K562 (cell line): Measurements from ENCODE around the gene LRFN4. TPM values are rescaled to one million over a fixed set of nuclear protein-coding genes. Genes with fewer than 3 reads are reported as not detected.

ENCODE experiments used
- CREM ChIP-seq: IDR thresholded peaks from 2 replicates; pipeline ENCODE4 v1.6.1; 2014; ENCODE audit warnings: antibody characterized with exemption, low read depth
- CSDE1 ChIP-seq, 2 experiments: fragments of 450-650 bp; IDR thresholded peaks; 2 replicates each; pipeline ENCODE4 v1.6.1; 2016; ENCODE audit warnings: mild to moderate bottlenecking in 1 of 2
- ELF2 ChIP-seq: fragments of 250-450 bp; sonication (Bioruptor Pico); IDR thresholded peaks from 2 replicates; pipeline ENCODE4 v1.5.0; 2021; ENCODE audit warnings: mild to moderate bottlenecking
- MCM3 ChIP-seq: fragments of 450-650 bp; IDR thresholded peaks from 2 replicates; pipeline ENCODE4 v1.6.1; 2016
- NFRKB ChIP-seq: fragments of 450-650 bp; IDR thresholded peaks from 2 replicates; pipeline ENCODE4 v1.6.1; 2016; ENCODE audit warnings: low read depth
- NONO ChIP-seq, 2 experiments: fragments of 200-400 bp in 1 of 2; fragments of 450-650 bp in 1 of 2; formaldehyde crosslinking in 1 of 2; IDR thresholded peaks; 2 replicates each; pipeline ENCODE4 v1.6.1; 2017; ENCODE audit warnings: low read depth in 2 of 2, mild to moderate bottlenecking in 2 of 2, moderate library complexity in 2 of 2, low read length in 1 of 2
- PHF8 ChIP-seq: fragments of 200-600 bp; sonication (generic); IDR thresholded peaks from 2 replicates; pipeline ENCODE4 v1.6.1; 2012; ENCODE audit warnings: mixed run types, mild to moderate bottlenecking, inconsistent platforms, low read length, moderate library complexity, borderline replicate concordance
- STAT5A ChIP-seq: IDR thresholded peaks from 2 replicates; pipeline ENCODE4 v1.6.1; 2012; ENCODE audit warnings: low read length, inconsistent platforms, borderline replicate concordance
- TAF15 ChIP-seq: fragments of 200-400 bp; formaldehyde crosslinking; IDR thresholded peaks from 2 replicates; pipeline ENCODE4 v1.6.1; 2017; ENCODE audit warnings: mild to moderate bottlenecking, low read depth, low read length, moderate library complexity
- TBP ChIP-seq: optimal IDR thresholded peaks from 2 replicates; pipeline ENCODE3; 2011; ENCODE audit warnings: low read depth, low read length, improper control_type of control experiment
- ZNF140 ChIP-seq: fragments of 250-450 bp; sonication (Bioruptor Pico); IDR thresholded peaks from 2 replicates; pipeline ENCODE4 v1.8.0; 2021; ENCODE audit warnings: moderate library complexity, mild to moderate bottlenecking, inconsistent platforms
- ZNF780A ChIP-seq: fragments of 250-450 bp; sonication (Bioruptor Pico); IDR thresholded peaks from 2 replicates; pipeline ENCODE4 v1.5.0; 2021; ENCODE audit warnings: mild to moderate bottlenecking
- polyA plus RNA-seq, 8 experiments: library from polyadenylated mRNA; depleted of rRNA in 4 of 8; stranded (reverse) in 5 of 8; unstranded in 3 of 8; fragments of >200 nt; fragmentation: Nextera tagmentation in 2 of 8; fragmentation: Illumina TruSeq in 1 of 8; extraction: Ambion mirVana in 2 of 8; extraction: Trizol in 1 of 8; gene quantifications; 2 replicates each; pipeline versions ENCODE4 v1.2.1 to v1.2.3, GENCODE V29; 2011 to 2014; ENCODE audit warnings: inconsistent platforms in 1 of 8, missing spikeins in 1 of 8
- total RNA-seq, 7 experiments: library from RNA; depleted of rRNA in 6 of 7; stranded (reverse); fragments of >200 nt in 6 of 7; fragmentation: Illumina TruSeq in 2 of 7; extraction: Trizol in 2 of 7; gene quantifications; 2 replicates each; pipeline versions ENCODE4 v1.2.1 to v1.2.3, GENCODE V29; 2011 to 2021; ENCODE audit warnings: low replicate concordance in 1 of 7
- TF ChIP-seq, protein P1 (sequence below), 3 experiments: fragments of 200-800 bp in 1 of 3; sonication (Bioruptor generic) in 1 of 3; sonication (generic) in 1 of 3; formaldehyde crosslinking in 1 of 3; IDR thresholded peaks; 2 replicates each; pipeline versions ENCODE4 v1.6.1 to v1.8.0; 2016 to 2022; ENCODE audit warnings: mild to moderate bottlenecking in 2 of 3, missing compliant biosample characterization in 2 of 3, missing genetic modification characterization in 2 of 3, missing genetic modification reagents in 1 of 3
- TF ChIP-seq, protein P2 (sequence below): fragments of 150-350 bp; IDR thresholded peaks from 2 replicates; pipeline ENCODE4 v1.6.1; 2014; ENCODE audit warnings: low read depth, mild to moderate bottlenecking, low read length, borderline replicate concordance

The LRFN4 gene
- total and polyA plus RNA-seq, 9 of the 15 experiments (the other 6 are each of a cell fraction or from before 2014, with no cell fraction given), result 0.10 to 60.1 (median 6.7) TPM

DNA sequence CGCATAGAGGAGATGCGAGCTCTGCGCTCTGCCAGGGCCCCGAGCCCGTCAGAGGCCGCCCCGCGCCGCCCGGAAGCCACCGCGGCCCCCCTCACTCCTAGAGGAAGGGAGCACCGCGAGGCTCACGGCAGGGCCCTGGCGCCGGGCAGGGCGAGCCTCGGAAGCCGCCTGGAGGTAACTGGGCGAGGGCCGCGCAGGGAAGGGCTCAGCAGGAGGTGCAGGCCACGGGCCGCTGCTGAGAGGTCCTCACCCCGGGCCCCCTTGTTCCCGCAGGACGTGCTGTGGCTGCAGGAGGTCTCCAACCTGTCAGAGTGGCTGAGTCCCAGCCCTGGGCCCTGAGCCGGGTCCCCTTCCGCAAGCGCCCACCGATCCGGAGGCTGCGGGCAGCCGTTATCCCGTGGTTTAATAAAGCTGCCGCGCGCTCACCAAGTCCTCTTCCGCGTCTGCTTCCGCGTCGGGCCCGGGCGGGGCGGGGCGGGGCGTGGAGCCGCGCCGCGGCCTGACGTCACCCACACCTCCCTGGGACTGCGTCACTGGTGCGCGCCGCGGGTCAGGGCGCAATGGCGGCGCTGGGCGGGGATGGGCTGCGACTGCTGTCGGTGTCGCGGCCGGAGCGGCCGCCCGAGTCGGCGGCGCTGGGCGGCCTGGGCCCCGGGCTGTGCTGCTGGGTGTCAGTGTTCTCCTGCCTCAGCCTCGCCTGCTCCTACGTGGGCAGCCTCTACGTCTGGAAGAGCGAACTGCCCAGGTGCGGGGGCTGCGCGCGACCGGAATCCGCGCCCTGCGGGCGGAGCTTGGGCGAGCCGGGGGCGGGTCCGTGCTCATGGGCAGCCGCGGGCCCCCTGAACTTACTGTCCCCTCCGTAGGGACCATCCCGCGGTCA lies 13.7 kb upstream of the LRFN4 start, which contains the start of gene RCE1 (continued):
- no peak for TF ChIP-seq ZNF140 (CRISPR knock-in tag)
- peak in 1 of 2 experiments; percentile 91 for TF ChIP-seq NONO (IDR thresholded peaks at IDR 0.05; ENCODE audit: low read depth in 2 of 2, low read length in 1 of 2)
- TF ChIP-seq, protein P1, sequence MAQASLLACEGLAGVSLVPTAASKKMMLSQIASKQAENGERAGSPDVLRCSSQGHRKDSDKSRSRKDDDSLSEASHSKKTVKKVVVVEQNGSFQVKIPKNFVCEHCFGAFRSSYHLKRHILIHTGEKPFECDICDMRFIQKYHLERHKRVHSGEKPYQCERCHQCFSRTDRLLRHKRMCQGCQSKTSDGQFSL (CRISPR knock-in tag; IDR thresholded peaks at IDR 0.05), result 0 out of 2 replicates have a peak, but pooled peaks have one; percentile 3
- TF ChIP-seq, protein P1 (tag; IDR thresholded peaks at IDR 0.05), result no peak
- TF ChIP-seq PHF8, result peak; percentile 99
- TF ChIP-seq, protein P2, sequence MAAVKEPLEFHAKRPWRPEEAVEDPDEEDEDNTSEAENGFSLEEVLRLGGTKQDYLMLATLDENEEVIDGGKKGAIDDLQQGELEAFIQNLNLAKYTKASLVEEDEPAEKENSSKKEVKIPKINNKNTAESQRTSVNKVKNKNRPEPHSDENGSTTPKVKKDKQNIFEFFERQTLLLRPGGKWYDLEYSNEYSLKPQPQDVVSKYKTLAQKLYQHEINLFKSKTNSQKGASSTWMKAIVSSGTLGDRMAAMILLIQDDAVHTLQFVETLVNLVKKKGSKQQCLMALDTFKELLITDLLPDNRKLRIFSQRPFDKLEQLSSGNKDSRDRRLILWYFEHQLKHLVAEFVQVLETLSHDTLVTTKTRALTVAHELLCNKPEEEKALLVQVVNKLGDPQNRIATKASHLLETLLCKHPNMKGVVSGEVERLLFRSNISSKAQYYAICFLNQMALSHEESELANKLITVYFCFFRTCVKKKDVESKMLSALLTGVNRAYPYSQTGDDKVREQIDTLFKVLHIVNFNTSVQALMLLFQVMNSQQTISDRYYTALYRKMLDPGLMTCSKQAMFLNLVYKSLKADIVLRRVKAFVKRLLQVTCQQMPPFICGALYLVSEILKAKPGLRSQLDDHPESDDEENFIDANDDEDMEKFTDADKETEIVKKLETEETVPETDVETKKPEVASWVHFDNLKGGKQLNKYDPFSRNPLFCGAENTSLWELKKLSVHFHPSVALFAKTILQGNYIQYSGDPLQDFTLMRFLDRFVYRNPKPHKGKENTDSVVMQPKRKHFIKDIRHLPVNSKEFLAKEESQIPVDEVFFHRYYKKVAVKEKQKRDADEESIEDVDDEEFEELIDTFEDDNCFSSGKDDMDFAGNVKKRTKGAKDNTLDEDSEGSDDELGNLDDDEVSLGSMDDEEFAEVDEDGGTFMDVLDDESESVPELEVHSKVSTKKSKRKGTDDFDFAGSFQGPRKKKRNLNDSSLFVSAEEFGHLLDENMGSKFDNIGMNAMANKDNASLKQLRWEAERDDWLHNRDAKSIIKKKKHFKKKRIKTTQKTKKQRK, result no peak
- TF ChIP-seq CSDE1 (IDR thresholded peaks at IDR 0.05), result no peak
- TF ChIP-seq NFRKB, result no peak
- peak; percentile 94 for TF ChIP-seq ELF2 (CRISPR knock-in tag)
- TF ChIP-seq TAF15, result no peak
- TF ChIP-seq CREM, result peak; percentile 99
- TF ChIP-seq TBP, result peak; percentile 94
- TF ChIP-seq STAT5A, result no peak
- TF ChIP-seq MCM3, result no peak
- no peak for TF ChIP-seq ZNF780A (CRISPR knock-in tag)
